Epidermal melanocyte (primary cell): ENCODE results near the gene IMPG2.

Experiments
- DNase-seq: peaks from one replicate; pipeline ENCODE4 v3.0.0; 2011; ENCODE audit warnings: low spot score; ENCODE audit not compliant: insufficient read length

The IMPG2 gene

GRCh38 chr3:101240719-101241399, 79.5 kb downstream of the IMPG2 start:
- no peak for DNase-seq

- DNase-seq = no peak
Measured at GRCh38 chr3:101235048-101235447, 85.3 kb downstream of the IMPG2 start.

GRCh38 chr3:101230618-101231017, 89.8 kb downstream of the IMPG2 start:
- no peak for DNase-seq

GRCh38 chr3:101229681-101230080, 90.7 kb downstream of the IMPG2 start:
- no peak for DNase-seq

GRCh38 chr3:101228441-101228840, 91.9 kb downstream of the IMPG2 start:
- no peak for DNase-seq

- no peak for DNase-seq
Measured at GRCh38 chr3:101224739-101225138, 95.6 kb downstream of the IMPG2 start.

- no peak for DNase-seq
Measured at GRCh38 chr3:101223016-101223415, 97.4 kb downstream of the IMPG2 start.

GRCh38 chr3:101219842-101220560, 100.4 kb downstream of the IMPG2 start:
- no peak for DNase-seq

- no peak for DNase-seq
Measured at GRCh38 chr3:101217472-101218245, 102.7 kb downstream of the IMPG2 start.

GRCh38 chr3:101216710-101217465, 103.5 kb downstream of the IMPG2 start:
- no peak for DNase-seq

- no peak for DNase-seq
Measured at GRCh38 chr3:101212730-101213129, 107.6 kb downstream of the IMPG2 start.

GRCh38 chr3:101204246-101204645, 116.1 kb downstream of the IMPG2 start:
- no peak for DNase-seq

GRCh38 chr3:101203411-101203810, 117.0 kb downstream of the IMPG2 start:
- DNase-seq = no peak

GRCh38 chr3:101202640-101203039, 117.7 kb downstream of the IMPG2 start:
- no peak for DNase-seq

- no peak for DNase-seq
Measured at GRCh38 chr3:101200461-101200860, 119.9 kb downstream of the IMPG2 start.

- DNase-seq = peak; percentile 55
Measured at GRCh38 chr3:101195951-101196713, 124.2 kb downstream of the IMPG2 start.

- no peak for DNase-seq
Measured at GRCh38 chr3:101194392-101194791, 126.0 kb downstream of the IMPG2 start.

GRCh38 chr3:101193957-101194356, 126.4 kb downstream of the IMPG2 start:
- DNase-seq = no peak

- DNase-seq = no peak
Measured at GRCh38 chr3:101189796-101190195, 130.6 kb downstream of the IMPG2 start.

- DNase-seq = no peak
Measured at GRCh38 chr3:101189176-101189575, 131.2 kb downstream of the IMPG2 start.

- no peak for DNase-seq
Measured at GRCh38 chr3:101185341-101185740, 135.0 kb downstream of the IMPG2 start.
